GM11168 (cell line): Measurements from ENCODE around the gene ZSWIM5.
"Not testable (repeated sequence)": the region's sequence is repeated elsewhere in the genome, so short reads cannot be mapped to it uniquely, and the experiment has no call there.

ENCODE experiments used
- in situ Hi-C: fragments of 300-500 bp; cut with MboI; formaldehyde crosslinking; loops from one replicate; pipeline ENCODE4 v1.12.0; 2022; ENCODE audit warnings: low sequenced_read_pairs; ENCODE audit not compliant: unreplicated experiment

Gene ZSWIM5

DNA sequence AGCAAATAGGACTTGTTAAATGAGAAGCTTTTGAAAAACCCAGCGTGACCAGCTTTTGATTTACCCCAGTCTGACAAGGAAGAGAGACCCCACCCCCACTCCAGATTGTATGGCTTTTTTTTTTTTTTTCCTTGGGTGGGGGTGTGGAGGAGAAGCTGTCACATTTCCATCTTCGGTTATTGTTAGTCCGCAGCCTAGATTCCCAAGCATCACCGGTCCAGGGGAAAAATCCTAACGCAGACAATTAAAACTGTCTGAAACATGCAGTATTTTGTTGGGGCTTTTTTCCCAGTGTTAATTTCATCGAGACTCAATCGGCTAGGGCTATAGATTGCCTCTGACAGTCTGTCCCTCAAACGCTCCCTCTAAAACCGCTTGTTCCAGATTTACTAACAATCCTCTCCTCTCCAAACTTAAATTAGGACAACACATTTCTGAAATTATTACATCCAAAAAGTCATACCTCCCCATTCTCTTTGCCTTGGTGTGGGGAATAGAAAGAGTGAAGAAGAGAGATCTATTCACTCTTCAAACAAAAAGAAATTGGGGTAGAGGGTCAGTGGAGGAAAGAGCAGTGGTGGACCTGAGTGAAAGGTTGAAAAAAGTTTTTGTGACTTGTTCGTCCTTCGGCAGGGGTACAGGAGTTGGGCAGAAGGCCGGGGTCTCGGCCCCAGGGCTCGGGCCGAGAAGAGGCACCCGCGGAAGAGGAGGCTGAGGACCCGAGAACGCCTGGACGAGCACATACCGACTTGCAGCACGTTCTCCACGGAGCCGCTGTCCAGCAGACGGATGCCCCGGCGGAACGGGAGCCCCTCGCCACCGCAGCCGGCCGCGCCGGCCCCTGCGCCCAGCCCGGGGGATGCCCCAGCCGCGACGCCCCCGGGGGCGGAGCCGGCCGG lies 1.1 kb downstream of the ZSWIM5 start:
- in situ Hi-C loops: no loop called here

DNA sequence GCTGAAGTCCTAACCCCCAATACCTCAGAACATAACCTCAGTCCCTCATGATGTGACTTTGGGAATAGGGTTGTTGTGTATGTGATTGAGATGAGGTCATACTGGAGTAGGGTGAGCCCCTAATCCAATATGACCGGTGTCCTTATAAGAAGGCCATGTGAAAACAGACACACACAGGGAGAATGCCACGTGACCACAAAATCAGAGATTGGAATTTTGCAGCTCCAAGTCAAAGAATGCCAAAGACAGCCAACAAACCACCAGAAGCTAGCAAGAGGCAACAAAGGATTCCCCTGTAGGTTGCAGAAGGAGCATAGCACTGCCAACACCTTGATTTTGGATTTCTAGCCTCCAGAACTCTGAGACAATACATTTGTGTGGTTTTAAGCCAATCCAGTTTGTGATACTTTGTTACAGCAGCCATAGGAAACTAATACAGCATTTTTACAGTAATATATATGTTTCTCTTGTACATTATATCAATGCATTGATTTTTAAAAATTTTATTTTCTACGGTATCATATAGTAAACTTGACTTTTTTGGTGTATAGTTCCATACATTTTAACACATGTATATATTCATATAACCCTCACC lies 5.4 kb downstream of the ZSWIM5 start:
- in situ Hi-C loops: no loop called here

DNA sequence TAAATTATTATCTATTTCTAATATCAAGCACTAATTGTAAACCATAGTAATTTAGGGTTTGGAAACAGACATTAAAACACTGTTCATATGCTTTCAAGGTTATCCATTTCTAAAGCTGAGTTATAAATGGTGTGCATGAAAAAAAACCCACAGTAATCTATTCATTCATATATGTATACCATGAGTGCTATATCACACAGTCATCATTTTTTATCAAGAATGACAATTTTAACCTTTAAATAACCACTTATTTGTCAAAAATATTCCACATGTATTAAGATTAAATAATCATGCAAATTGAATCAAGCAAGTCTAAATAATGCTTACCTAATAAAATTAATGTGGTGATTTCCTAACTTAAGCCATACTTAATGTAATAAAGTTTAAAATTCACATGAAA lies 6.0 kb downstream of the ZSWIM5 start:
- in situ Hi-C loops: no loop called here

- in situ Hi-C loops: no loop called here
Observed at GRCh38 chr1:45198185-45198584, 8.2 kb downstream of the ZSWIM5 start.

DNA sequence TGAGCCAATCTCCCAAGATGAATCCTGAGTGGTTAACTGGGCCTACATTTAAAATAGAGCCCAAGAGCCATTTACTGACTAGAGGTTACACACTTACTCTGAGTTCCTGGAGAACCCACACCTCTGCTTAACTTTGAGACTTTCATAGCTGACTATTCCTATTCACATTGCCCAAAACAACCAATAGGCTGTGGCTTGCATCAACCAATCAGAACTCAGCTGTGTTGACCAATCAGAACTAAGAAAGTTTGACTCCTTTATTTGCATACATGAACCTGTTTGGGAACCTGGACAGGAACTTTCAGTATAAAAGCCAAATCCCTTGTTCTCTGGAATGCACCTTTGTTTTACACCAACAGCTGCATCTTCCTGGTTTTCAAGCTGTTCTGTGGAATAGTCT lies 9.5 kb downstream of the ZSWIM5 start:
- in situ Hi-C loops: no loop called here

- in situ Hi-C loops: no loop called here
Observed at GRCh38 chr1:45191418-45191783, 15.0 kb downstream of the ZSWIM5 start.

DNA sequence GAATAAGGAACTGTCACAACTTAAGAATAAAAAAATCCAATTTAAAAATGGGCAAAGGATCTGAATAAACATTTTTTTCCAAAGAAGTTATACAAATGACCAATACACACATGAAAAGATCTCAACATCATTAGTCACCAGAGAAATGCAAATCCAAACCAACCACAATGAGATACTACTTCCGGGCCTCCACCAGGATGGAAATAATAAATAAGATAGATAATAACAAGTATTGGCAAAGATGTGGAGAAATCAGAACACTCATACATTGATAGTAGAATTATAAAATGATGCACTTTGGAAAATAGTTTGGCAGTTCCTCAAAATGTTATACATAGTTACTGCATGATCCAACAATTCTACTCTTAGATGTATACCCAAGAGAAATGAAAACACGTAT lies 18.7 kb downstream of the ZSWIM5 start:
- in situ Hi-C loops: no loop called here

DNA sequence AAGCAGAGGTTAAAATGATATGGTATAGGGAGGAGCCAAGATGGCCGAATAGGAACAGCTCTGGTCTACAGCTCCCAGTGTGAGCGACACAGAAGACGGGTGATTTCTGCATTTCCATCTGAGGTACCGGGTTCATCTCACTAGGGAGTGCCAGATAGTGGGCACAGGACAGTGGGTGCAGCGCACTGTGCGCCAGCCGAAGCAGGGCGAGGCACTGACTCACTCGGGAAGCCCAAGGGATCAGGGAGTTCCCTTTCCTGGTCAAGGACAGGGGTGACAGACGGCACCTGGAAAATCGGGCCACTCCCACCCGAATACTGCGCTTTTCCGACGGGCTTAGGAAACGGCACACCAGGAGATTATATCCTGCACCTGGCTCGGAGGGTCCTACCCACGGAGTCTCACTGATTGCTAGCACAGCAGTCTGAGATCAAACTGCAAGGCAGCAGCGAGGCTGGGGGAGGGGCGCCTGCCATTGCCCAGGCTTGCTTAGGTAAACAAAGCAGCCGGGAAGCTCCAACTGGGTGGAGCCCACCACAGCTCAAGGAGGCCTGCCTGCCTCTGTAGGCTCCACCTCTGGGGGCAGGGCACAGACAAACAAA lies 26.4 kb downstream of the ZSWIM5 start:
- in situ Hi-C loops: not testable (repeated sequence)

DNA sequence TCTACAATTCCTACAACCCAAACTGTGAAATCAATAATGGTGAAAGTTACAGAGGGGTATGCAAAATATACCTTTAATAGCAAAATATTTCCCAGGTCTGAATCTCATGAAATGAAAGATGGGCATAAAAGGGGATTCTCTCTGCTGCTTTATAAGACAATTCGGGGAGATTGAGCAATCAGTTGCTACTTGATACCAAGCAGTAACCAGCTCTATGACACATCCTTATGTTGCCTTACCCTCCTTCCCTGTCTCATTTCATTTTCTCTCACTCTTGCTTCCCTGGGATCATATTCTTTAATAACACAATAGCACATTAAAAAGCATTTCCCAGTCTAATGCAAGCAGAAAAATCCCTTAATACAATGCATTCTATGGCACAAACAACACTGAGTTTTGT lies 29.0 kb downstream of the ZSWIM5 start:
- in situ Hi-C loops: no loop called here

DNA sequence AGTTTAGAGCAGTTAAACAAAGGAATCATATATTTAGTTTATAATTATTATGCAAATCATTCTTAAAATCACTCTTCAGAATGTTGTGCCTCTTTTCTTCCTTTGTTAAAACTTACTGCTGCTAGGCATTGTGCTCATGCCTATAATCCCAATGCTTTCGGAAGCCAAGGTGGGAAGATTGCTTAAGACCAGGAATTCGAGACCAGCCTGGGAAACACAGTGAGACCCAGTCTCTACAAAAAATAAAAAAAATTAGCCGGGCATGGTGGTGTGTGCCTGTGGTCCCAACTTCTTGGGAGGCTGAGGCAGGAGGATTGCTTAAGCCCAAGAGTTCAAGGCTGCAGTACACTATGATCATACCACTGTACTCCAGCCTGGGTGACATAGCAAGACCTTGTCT lies 33.6 kb downstream of the ZSWIM5 start:
- in situ Hi-C loops: no loop called here

GRCh38 chr1:45172005-45172404 lies 34.4 kb downstream of the ZSWIM5 start:
- in situ Hi-C loops: no loop called here

DNA sequence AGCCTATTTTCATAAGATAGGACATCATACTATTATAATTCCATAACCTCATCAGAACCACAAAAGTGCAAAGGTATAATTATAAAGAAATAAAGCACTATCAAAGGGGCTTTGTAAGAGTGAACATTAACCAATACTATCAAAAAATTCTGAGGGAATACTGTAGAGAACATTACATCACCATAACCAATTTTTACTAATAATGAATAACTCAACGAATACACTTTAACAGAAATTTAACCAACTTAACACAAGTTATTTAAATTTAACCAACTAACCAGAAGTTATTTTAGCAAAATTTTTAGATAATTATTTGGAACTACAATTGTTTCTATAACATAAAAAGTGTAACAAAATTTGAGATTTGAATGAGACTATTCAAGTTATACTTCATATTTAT lies 34.8 kb downstream of the ZSWIM5 start:
- in situ Hi-C loops: no loop called here

DNA sequence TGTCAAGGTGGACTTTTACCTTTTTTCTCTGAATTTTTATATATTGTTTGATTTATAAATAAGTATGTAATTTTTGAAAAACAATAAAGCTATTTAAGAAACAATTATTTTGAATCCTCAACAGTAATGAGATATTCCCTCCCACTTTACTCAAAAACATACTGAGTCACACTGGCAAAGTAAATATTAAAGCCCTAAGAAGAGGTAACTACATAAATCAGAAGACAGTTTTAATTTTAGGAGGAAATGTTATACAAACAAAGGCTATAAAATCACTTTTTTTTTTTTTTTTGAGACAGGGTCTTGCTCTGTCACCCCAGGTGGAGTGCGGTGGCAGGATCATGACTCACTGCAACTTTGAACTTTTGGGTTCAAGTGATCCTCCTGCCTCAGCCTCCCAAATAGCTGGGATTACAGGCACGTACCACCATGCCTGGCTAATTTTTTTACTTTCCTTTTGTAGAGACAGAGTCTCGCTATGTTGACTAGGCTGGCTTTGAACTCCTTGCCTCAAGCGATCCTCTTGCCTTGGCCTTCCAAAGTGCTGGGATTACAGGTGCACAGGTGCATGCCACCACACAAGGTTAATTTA lies 36.2 kb downstream of the ZSWIM5 start:
- in situ Hi-C loops: no loop called here

DNA sequence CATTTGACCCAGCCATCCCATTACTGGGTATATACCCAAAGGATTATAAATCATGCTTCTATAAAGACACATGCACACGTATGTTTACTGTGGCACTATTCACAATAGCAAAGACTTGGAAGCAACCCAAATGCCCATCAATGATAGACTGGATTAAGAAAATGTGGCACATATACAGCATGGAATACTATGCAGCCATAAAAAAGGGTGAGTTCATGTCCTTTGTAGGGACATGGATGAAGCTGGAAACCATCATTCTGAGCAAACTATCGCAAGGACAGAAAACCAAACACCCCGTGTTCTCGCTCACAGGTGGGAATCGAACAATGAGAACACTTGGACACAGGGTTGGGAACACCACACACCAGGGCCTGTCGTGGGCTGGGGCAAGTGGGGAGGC lies 38.5 kb downstream of the ZSWIM5 start:
- in situ Hi-C loops: not testable (repeated sequence)

DNA sequence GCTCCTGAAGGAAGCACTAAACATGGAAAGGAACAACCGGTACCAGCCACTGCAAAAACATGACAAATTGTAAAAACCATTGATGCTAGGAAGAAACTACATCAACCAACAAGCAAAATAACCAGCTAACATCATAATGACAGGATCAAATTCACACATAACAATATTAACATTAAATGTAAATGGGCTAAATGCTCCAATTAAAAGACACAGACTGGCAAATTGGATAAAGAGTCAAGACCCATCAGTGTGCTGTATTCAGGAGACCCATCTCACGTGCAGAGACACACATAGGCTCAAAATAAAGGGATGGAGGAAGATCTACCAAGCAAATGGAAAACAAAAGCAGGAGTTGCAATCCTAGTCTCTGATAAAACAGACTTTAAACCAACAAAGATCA lies 42.1 kb downstream of the ZSWIM5 start:
- in situ Hi-C loops: not testable (repeated sequence)

DNA sequence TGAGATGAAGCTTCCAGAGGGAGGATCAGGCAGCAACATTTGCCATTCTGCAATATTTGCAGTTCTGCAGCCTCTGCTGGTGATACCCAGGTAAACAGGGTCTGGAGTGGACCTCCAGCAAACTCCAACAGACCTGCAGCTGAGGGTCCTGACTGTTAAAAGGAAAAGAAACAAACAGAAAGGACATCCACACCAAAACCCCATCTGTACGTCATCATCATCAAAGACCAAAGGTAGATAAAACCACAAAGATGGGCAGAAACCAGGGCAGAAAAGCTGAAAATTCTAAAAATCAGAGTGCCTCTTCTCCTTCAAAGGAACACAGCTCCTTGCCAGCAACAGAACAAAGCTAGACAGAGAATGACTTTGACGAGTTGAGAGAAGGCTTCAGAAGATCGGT lies 43.3 kb downstream of the ZSWIM5 start:
- in situ Hi-C loops: not testable (repeated sequence)

GRCh38 chr1:45162041-45163035 lies 44.1 kb downstream of the ZSWIM5 start:
- in situ Hi-C loops: not testable (repeated sequence)

GRCh38 chr1:45155957-45156356 lies 50.4 kb downstream of the ZSWIM5 start:
- in situ Hi-C loops: no loop called here

DNA sequence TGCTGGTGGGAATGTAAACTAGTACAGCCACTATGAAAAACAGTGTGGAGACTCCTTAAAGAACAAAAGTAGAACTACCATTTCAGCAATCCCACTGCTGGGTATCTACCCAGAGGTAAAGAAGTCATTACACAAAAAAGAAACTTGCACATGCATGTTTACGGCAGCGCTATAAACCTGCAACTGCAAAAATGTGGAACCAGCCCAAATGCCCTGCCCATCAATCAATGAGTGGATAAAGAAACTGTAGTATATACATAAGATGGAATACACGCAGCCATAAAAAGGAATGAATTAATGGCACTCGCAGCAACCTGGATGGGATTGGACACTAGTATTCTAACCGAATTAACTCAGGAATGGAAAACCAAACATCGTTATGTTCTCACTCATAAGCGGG lies 51.0 kb downstream of the ZSWIM5 start:
- in situ Hi-C loops: no loop called here

DNA sequence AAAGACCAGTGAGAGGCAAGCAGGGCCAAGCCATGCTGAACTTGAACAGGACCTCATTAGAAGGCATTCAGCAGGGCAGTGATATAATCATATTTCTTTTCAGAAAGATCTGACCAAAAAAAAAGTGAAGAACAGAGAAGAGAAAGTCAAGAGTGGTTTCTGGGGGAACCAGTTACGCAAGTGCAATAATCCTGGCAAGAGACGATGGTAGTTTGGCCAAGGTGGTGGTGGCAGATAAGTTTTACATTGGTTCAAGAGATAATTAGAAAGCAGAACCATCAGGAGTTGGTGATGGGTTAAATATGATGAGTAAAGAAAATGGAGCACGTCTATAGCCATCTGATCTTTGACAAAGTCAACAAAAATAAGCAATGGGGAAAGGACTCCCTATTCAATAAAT lies 54.3 kb downstream of the ZSWIM5 start:
- in situ Hi-C loops: no loop called here
